Uterus (tissue), 2 donors: Measurements from ENCODE around the gene SH3PXD2B.

Experiments
- CTCF ChIP-seq, 4 experiments: fragments of 200-600 bp in 2 of 4; fragments of 450-650 bp in 2 of 4; sonication (generic) in 2 of 4; IDR thresholded peaks; one replicate each; pipeline ENCODE4 v1.5.1; 2016 to 2019; ENCODE audit warnings: antibody characterized with exemption in 4 of 4, mild to moderate bottlenecking in 2 of 4, moderate library complexity in 1 of 4
- POLR2A ChIP-seq, 2 donors: fragments of 450-650 bp; IDR thresholded peaks; one replicate each; pipeline ENCODE4 v1.6.1; 2016; ENCODE audit warnings: antibody characterized with exemption in 2 of 2, mild to moderate bottlenecking in 1 of 2, moderate library complexity in 1 of 2

- no peak for TF ChIP-seq CTCF (IDR thresholded peaks at IDR 0.05)
- TF ChIP-seq POLR2A (IDR thresholded peaks at IDR 0.05) = no peak
Observed at GRCh38 chr5:172417130-172417841, 37.0 kb downstream of the SH3PXD2B start.
